OCI-LY7 (cell line): ENCODE results near the gene TCF15. TPM values are rescaled to one million over a fixed set of nuclear protein-coding genes. Genes with fewer than 3 reads are reported as not detected.
A peak's percentile ranks its signal among the peaks of the same experiment; 100 is the strongest.
"Not testable (repeated sequence)": the region's sequence is repeated elsewhere in the genome, so short reads cannot be mapped to it uniquely, and the experiment has no call there.

Experiments
- BruUV-seq: library from RNA; stranded (reverse); fragments of 400-500 nt; replicated peaks from 2 replicates; lab custom pipeline; 2021; lab: Mats Ljungman, UMichigan
- CTCF ChIA-PET: fragments of 300-600 bp; sonication (Branson Sonifier 250); formaldehyde crosslinking; loops from one replicate; lab custom pipeline; 2022; ENCODE audit warnings: antibody characterized with exemption; ENCODE audit not compliant: unreplicated experiment; lab: Charles Lee
- POLR2A ChIA-PET: fragments of 300-600 bp; sonication (Branson Sonifier 250); formaldehyde crosslinking; loops from one replicate; lab custom pipeline; 2022; ENCODE audit warnings: antibody characterized with exemption; lab: Charles Lee
- DNase-seq: peaks from one replicate; pipeline ENCODE4 v3.0.0-alpha.2; 2015; ENCODE audit warnings: low spot score
- H2AFZ ChIP-seq: fragments of 200-600 bp; sonication (generic), shearing (Covaris generic); 2 replicates; pipeline ENCODE4 v1.6.1; 2014; ENCODE audit warnings: mild to moderate bottlenecking, antibody characterized with exemption, low read length, moderate library complexity
- H3K27ac ChIP-seq: fragments of 200-600 bp; sonication (generic); 2 replicates; pipeline ENCODE4 v1.5.1; 2014; ENCODE audit warnings: mixed run types, low read depth, mild to moderate bottlenecking, moderate library complexity, low read length, inconsistent platforms; ENCODE audit not compliant: poor library complexity, severe bottlenecking
- H3K36me3 ChIP-seq: fragments of 200-600 bp; sonication (generic); 2 replicates; pipeline ENCODE4 v1.6.1; 2014; ENCODE audit warnings: mild to moderate bottlenecking, antibody characterized with exemption, low read length, moderate library complexity, mixed read lengths; ENCODE audit not compliant: insufficient read depth
- H3K4me1 ChIP-seq: fragments of 200-600 bp; sonication (generic); 2 replicates; pipeline ENCODE4 v1.5.1; 2014; ENCODE audit warnings: mild to moderate bottlenecking, low read length; ENCODE audit not compliant: insufficient read depth, poor library complexity, severe bottlenecking
- H3K4me2 ChIP-seq: fragments of 200-600 bp; sonication (generic); 2 replicates; pipeline ENCODE4 v1.6.1; 2014; ENCODE audit warnings: mild to moderate bottlenecking, low read length
- H3K4me3 ChIP-seq: fragments of 200-600 bp; sonication (generic); 2 replicates; pipeline ENCODE4 v1.5.1; 2014; ENCODE audit warnings: mild to moderate bottlenecking, low read depth, low read length; ENCODE audit not compliant: poor library complexity, severe bottlenecking
- H3K79me2 ChIP-seq: fragments of 200-600 bp; sonication (generic); 2 replicates; pipeline ENCODE4 v1.6.1; 2016; ENCODE audit warnings: low read depth, mild to moderate bottlenecking, low read length, moderate library complexity, mixed read lengths; ENCODE audit not compliant: insufficient read depth
- H3K9me2 ChIP-seq: fragments of 200-600 bp; sonication (generic); 2 replicates; pipeline ENCODE4 v1.6.1; 2016; ENCODE audit warnings: mild to moderate bottlenecking, low read length, mixed read lengths; ENCODE audit not compliant: insufficient read depth
- H3K9me3 ChIP-seq: fragments of 200-600 bp; sonication (generic); 2 replicates; pipeline ENCODE4 v1.6.1; 2014; ENCODE audit warnings: mild to moderate bottlenecking, mixed run types, low read length, mixed read lengths
- H4K20me1 ChIP-seq: fragments of 200-600 bp; sonication (generic); 2 replicates; pipeline ENCODE4 v1.6.1; 2014; ENCODE audit warnings: mild to moderate bottlenecking, antibody characterized with exemption, low read length, moderate library complexity, mixed read lengths; ENCODE audit not compliant: insufficient read depth
- CTCF ChIP-seq: fragments of 200-600 bp; sonication (generic); conservative IDR thresholded peaks from 2 replicates; pipeline ENCODE4 v1.5.1; 2014; ENCODE audit warnings: mild to moderate bottlenecking, antibody characterized with exemption, low read length, moderate library complexity, mixed read lengths
- EZH2phosphoT487 ChIP-seq: fragments of 200-600 bp; sonication (generic); IDR thresholded peaks from 2 replicates; pipeline ENCODE4 v1.6.1; 2018; ENCODE audit warnings: low read depth, borderline replicate concordance, mild to moderate bottlenecking, mixed run types, antibody characterized with exemption, low read length, moderate library complexity, mixed read lengths
- intact Hi-C: fragments of 100-400 bp; cut with micrococcal nuclease; formaldehyde crosslinking; loops from one replicate; pipeline ENCODE4 v1.10.0; 2022; ENCODE audit not compliant: unreplicated experiment
- total RNA-seq, 2 experiments: library from RNA; depleted of rRNA in 1 of 2; stranded (reverse); fragments of >200 nt in 1 of 2; shearing (Covaris generic) in 1 of 2; gene quantifications; 2 replicates each; pipeline ENCODE4 v1.2.3, GENCODE V29; 2014 to 2022

Gene TCF15
- total RNA-seq, 2 experiments from 2014 or later = not detected

GRCh38 chr20:584971-585301, 25.2 kb downstream of the TCF15 start:
- intact Hi-C loops = no loop called here
- CTCF ChIA-PET = no interaction called here
- POLR2A ChIA-PET = interaction anchor here (1.2 kb wide), 1 partner anchor 26 kb away, joined by 3 read pairs; no protein-coding TSS in a partner anchor
- Histone ChIP-seq H3K27ac (no peak overlapping the region), H3K4me1 (peaks cover 15% of the 10 kb centered on the region), H4K20me1 (no peaks in the 10 kb centered on the region), H3K9me2 (no peaks in the 10 kb centered on the region), H3K36me3 (no peaks in the 10 kb centered on the region), H3K9me3 (no peaks in the 10 kb centered on the region), H3K4me2 (no peak overlapping the region), H2AFZ (no peak overlapping the region), H3K4me3 (no peak overlapping the region), H3K79me2 (no peaks in the 10 kb centered on the region)
- DNase-seq = no peak
- no peak for TF ChIP-seq CTCF
- TF ChIP-seq EZH2phosphoT487 = no peak
- no TSS peak for BruUV-seq

- Histone ChIP-seq H3K27ac (no peak overlapping the region), H3K79me2 (no peaks in the 10 kb centered on the region), H3K4me3 (no peak overlapping the region), H4K20me1 (no peaks in the 10 kb centered on the region), H3K4me2 (no peak overlapping the region), H3K4me1 (peaks cover 16% of the 10 kb centered on the region), H3K9me3 (no peaks in the 10 kb centered on the region), H3K36me3 (no peaks in the 10 kb centered on the region), H2AFZ (peak overlapping the region; percentile 70; the same call in 1 of the 2 replicates), H3K9me2 (no peaks in the 10 kb centered on the region)
- CTCF ChIA-PET = no interaction called here
- DNase-seq = peak; percentile 40
- no peak for TF ChIP-seq EZH2phosphoT487
- TF ChIP-seq CTCF = no peak
- POLR2A ChIA-PET = interaction anchor here (0.6 to 1.2 kb wide), 2 partner anchors 27 to 33 kb away, joined by 3 to 4 read pairs; no protein-coding TSS in a partner anchor
- intact Hi-C loops = no loop called here
- BruUV-seq = no TSS peak
These were observed 25.7 kb downstream of the TCF15 start for GRCh38 chr20:584161-584970.

- H3K4me1 ChIP-seq = peaks cover 16% of the 10 kb centered on the region
- CTCF ChIA-PET = no interaction called here
- peak overlapping the region; percentile 48; the same call in 1 of the 2 replicates for H2AFZ ChIP-seq
- H3K27ac ChIP-seq = no peak overlapping the region
- no peaks in the 10 kb centered on the region for H4K20me1 ChIP-seq
- no peaks in the 10 kb centered on the region for H3K9me2 ChIP-seq
- no peaks in the 10 kb centered on the region for H3K36me3 ChIP-seq
- no peaks in the 10 kb centered on the region for H3K79me2 ChIP-seq
- BruUV-seq = no TSS peak
- no peak overlapping the region for H3K4me3 ChIP-seq
- no peak for TF ChIP-seq EZH2phosphoT487
- TF ChIP-seq CTCF = no peak
- H3K4me2 ChIP-seq = no peak overlapping the region; the same call in 1 of the 2 replicates
- DNase-seq = no peak
- POLR2A ChIA-PET = interaction anchor here (0.7 kb wide), 1 partner anchor 83 kb away, joined by 5 read pairs; no protein-coding TSS in a partner anchor
- intact Hi-C loops = no loop called here
- no peaks in the 10 kb centered on the region for H3K9me3 ChIP-seq
These were observed 27.9 kb downstream of the TCF15 start for GRCh38 chr20:582204-582603.

GRCh38 chr20:578940-579690, 31.0 kb downstream of the TCF15 start:
- H3K4me3 ChIP-seq, H3K4me2 ChIP-seq, H4K20me1 ChIP-seq, H2AFZ ChIP-seq, H3K27ac ChIP-seq, intact Hi-C loops, H3K9me3 ChIP-seq, H3K36me3 ChIP-seq, CTCF ChIA-PET, H3K79me2 ChIP-seq, POLR2A ChIA-PET, H3K9me2 ChIP-seq, BruUV-seq, DNase-seq: not testable (repeated sequence)
- H3K4me1 ChIP-seq = peaks cover 16% of the 10 kb centered on the region
